HepG2 (cell line): ENCODE data around the gene ITGB3. TPM values are rescaled to one million over a fixed set of nuclear protein-coding genes. Genes with fewer than 3 reads are reported as not detected.

Experiments
- ATAC-seq: fragments of 200-7000 bp; cut with Tn5 transposase; 3 replicates; pipeline ENCODE4 v1.9.1; 2020; ENCODE audit warnings: mild to moderate bottlenecking, moderate library complexity
- BruUV-seq: library from RNA; stranded (reverse); fragments of 400-500 nt; replicated peaks from 2 replicates; lab custom pipeline; 2021; lab: Mats Ljungman, UMichigan
- CTCF ChIA-PET: fragments of 300-600 bp; formaldehyde crosslinking; extraction: SDS; loops from one replicate; lab custom pipeline; 2021; ENCODE audit warnings: low total read pairs, inconsistent platforms, low intra/inter-chr PET ratio; lab: Yijun Ruan, JAX
- POLR2A ChIA-PET: fragments of 350-600 bp; sonication (Branson Sonifier 250); formaldehyde crosslinking; loops from one replicate; lab custom pipeline; 2020; ENCODE audit warnings: antibody characterized with exemption, inconsistent platforms; lab: Yijun Ruan, JAX
- DNase-seq: peaks from one replicate; pipeline ENCODE4 v3.0.0-alpha.2; 2015; ENCODE audit warnings: low spot score
- FAIRE-seq: peaks from 3 replicates; lab custom pipeline; 2011; peaks lifted over from hg19 to GRCh38; lab: Jason Lieb, UNC
- H2AFZ ChIP-seq: one replicate; pipeline ENCODE4 v1.6.1; 2011; ENCODE audit warnings: low read length, inconsistent platforms
- H3K27ac ChIP-seq: fragments of 300-600 bp; 3 replicates; pipeline ENCODE4 v1.8.0; 2011; ENCODE audit warnings: mixed run types, mild to moderate bottlenecking, mixed read lengths, low read length, inconsistent platforms; ENCODE audit not compliant: insufficient read depth; ENCODE audit errors: extremely low read length
- H3K27me3 ChIP-seq, 2 experiments: fragments of 200-600 bp in 1 of 2; 2 replicates in 1 of 2; 3 replicates in 1 of 2; pipeline versions ENCODE4 v1.6.0 to v1.8.0; 2011; ENCODE audit warnings: low read length in 2 of 2, mild to moderate bottlenecking in 2 of 2, moderate library complexity in 2 of 2, inconsistent platforms in 1 of 2; ENCODE audit not compliant: insufficient read depth in 2 of 2, control insufficient read depth in 1 of 2
- H3K36me3 ChIP-seq, 2 experiments: fragments of 200-600 bp in 1 of 2; replicated peaks in 1 of 2; 2 replicates in 1 of 2; 3 replicates in 1 of 2; pipeline versions ENCODE4 v1.5.1 to v1.8.0; 2011; ENCODE audit warnings: low read length in 2 of 2, inconsistent platforms in 1 of 2; ENCODE audit not compliant: insufficient read depth in 2 of 2, control insufficient read depth in 1 of 2
- H3K4me1 ChIP-seq: 2 replicates; pipeline ENCODE4 v1.5.1; 2012; ENCODE audit warnings: low read length, inconsistent platforms; ENCODE audit not compliant: insufficient read depth
- H3K4me2 ChIP-seq: 2 replicates; pipeline ENCODE4 v1.6.0; 2011; ENCODE audit warnings: low read depth, low read length, inconsistent platforms
- H3K4me3 ChIP-seq, 3 experiments: fragments of 200-600 bp in 1 of 3; sonication (generic), shearing (Covaris generic) in 1 of 3; replicated peaks in 1 of 3; 2 replicates each; pipeline ENCODE4 v1.5.1; 2011 to 2016; ENCODE audit warnings: low read length in 3 of 3, inconsistent platforms in 2 of 3, low read depth in 2 of 3, mild to moderate bottlenecking in 2 of 3, control low read depth in 1 of 3, mixed read lengths in 1 of 3; ENCODE audit not compliant: insufficient read depth in 1 of 3
- H3K79me2 ChIP-seq: one replicate; pipeline ENCODE4 v1.6.1; 2011; ENCODE audit warnings: low read length, inconsistent platforms; ENCODE audit not compliant: insufficient read depth
- H3K9ac ChIP-seq: 2 replicates; pipeline ENCODE4 v1.6.0; 2011; ENCODE audit warnings: mild to moderate bottlenecking, low read depth, low read length, inconsistent platforms; ENCODE audit not compliant: insufficient read depth
- H3K9me3 ChIP-seq: 2 replicates; pipeline ENCODE4 v1.5.1; 2012; ENCODE audit warnings: mild to moderate bottlenecking, low read length
- H4K20me1 ChIP-seq: 2 replicates; pipeline ENCODE4 v1.6.0; 2011; ENCODE audit warnings: inconsistent platforms, mild to moderate bottlenecking, low read length, moderate library complexity; ENCODE audit not compliant: insufficient read depth
- GLMP ChIP-seq: sonication (generic); formaldehyde crosslinking; IDR thresholded peaks from 2 replicates; pipeline ENCODE4 v1.9.0; 2021; ENCODE audit warnings: missing genetic modification reagents, mild to moderate bottlenecking, borderline replicate concordance
- HOXD1 ChIP-seq: sonication (generic); formaldehyde crosslinking; IDR thresholded peaks from 2 replicates; pipeline ENCODE4 v1.5.0; 2020; ENCODE audit warnings: missing genetic modification reagents
- KAT7 ChIP-seq: IDR thresholded peaks from 2 replicates; pipeline ENCODE4 v1.6.1; 2018; ENCODE audit warnings: borderline replicate concordance, missing compliant biosample characterization
- ZFAT ChIP-seq: sonication (generic); formaldehyde crosslinking; conservative IDR thresholded peaks from 2 replicates; pipeline ENCODE4 v1.8.1; 2023; ENCODE audit warnings: missing genetic modification reagents, inconsistent platforms
- ZNF260 ChIP-seq: sonication (generic); formaldehyde crosslinking; IDR thresholded peaks from 2 replicates; pipeline ENCODE4 v1.4.0; 2020; ENCODE audit warnings: missing genetic modification reagents, low read depth, mild to moderate bottlenecking, borderline replicate concordance
- ZNF75D ChIP-seq: sonication (generic); formaldehyde crosslinking; IDR thresholded peaks from 2 replicates; pipeline ENCODE4 v1.8.1; 2023; ENCODE audit warnings: missing genetic modification reagents, mild to moderate bottlenecking, borderline replicate concordance
- ZNF781 ChIP-seq: sonication (generic); formaldehyde crosslinking; IDR thresholded peaks from 2 replicates; pipeline ENCODE4 v1.5.1; 2020; ENCODE audit warnings: borderline replicate concordance, mild to moderate bottlenecking, missing genetic modification reagents; ENCODE audit errors: not compliant biosample characterization
- WGBS: methylation state at CpG from one replicate; pipeline ENCODE4 v1.1.6; 2017; ENCODE audit warnings: low lambda C conversion rate; 5-methylcytosine and 5-hydroxymethylcytosine counted together
- in situ Hi-C: cut with HindIII; loops from 2 replicates; pipeline ENCODE4 v1.10.0; 2017; ENCODE audit warnings: low pct_unique_long_range_greater_than_20kb; ENCODE audit not compliant: extremely low pct_ligation_motif_present
- intact Hi-C: fragments of 100-400 bp; cut with micrococcal nuclease; formaldehyde crosslinking; loops from one replicate; pipeline ENCODE4 v1.10.0; 2022; ENCODE audit not compliant: unreplicated experiment
- polyA plus RNA-seq, 8 experiments: library from polyadenylated mRNA; depleted of rRNA in 3 of 8; stranded (reverse) in 7 of 8; unstranded in 1 of 8; fragments of >200 nt; fragmentation: Illumina TruSeq in 4 of 8; extraction: Trizol in 4 of 8; gene quantifications; 2 replicates each; pipeline versions ENCODE4 v1.2.1 to v1.2.3, GENCODE V29; 2011 to 2016; ENCODE audit warnings: low read depth in 4 of 8, missing spikeins in 1 of 8, mixed read lengths in 1 of 8; ENCODE audit not compliant: insufficient read depth in 1 of 8
- total RNA-seq, 5 experiments: library from RNA; depleted of rRNA; stranded (reverse); fragments of >200 nt; fragmentation: Illumina TruSeq; extraction: Trizol; gene quantifications; 2 replicates each; pipeline ENCODE4 v1.2.3, GENCODE V29; 2016; ENCODE audit warnings: low read depth in 1 of 5
- TF ChIP-seq, protein P1 (sequence below): sonication (generic); formaldehyde crosslinking; conservative IDR thresholded peaks from 2 replicates; pipeline ENCODE4 v1.4.0; 2020; ENCODE audit warnings: mild to moderate bottlenecking, missing genetic modification reagents, moderate library complexity
- TF ChIP-seq, protein P2 (sequence below): sonication (generic); formaldehyde crosslinking; IDR thresholded peaks from 2 replicates; pipeline ENCODE4 v1.8.0; 2022; ENCODE audit warnings: mild to moderate bottlenecking, missing genetic modification reagents, moderate library complexity
- TF ChIP-seq, protein P3 (sequence below): sonication (generic); formaldehyde crosslinking; IDR thresholded peaks from 2 replicates; pipeline ENCODE4 v1.5.0; 2020; ENCODE audit warnings: missing genetic modification reagents, mild to moderate bottlenecking, borderline replicate concordance
- TF ChIP-seq, protein P4 (sequence below): sonication (generic); formaldehyde crosslinking; IDR thresholded peaks from 2 replicates; pipeline ENCODE4 v1.4.0; 2020; ENCODE audit warnings: low read depth, missing genetic modification reagents

ITGB3 gene
- total and polyA plus RNA-seq, 2 of the 13 experiments (the other 11 are each of a cell fraction or from before 2014, with no cell fraction given) = 0.09 to 0.31 TPM

DNA sequence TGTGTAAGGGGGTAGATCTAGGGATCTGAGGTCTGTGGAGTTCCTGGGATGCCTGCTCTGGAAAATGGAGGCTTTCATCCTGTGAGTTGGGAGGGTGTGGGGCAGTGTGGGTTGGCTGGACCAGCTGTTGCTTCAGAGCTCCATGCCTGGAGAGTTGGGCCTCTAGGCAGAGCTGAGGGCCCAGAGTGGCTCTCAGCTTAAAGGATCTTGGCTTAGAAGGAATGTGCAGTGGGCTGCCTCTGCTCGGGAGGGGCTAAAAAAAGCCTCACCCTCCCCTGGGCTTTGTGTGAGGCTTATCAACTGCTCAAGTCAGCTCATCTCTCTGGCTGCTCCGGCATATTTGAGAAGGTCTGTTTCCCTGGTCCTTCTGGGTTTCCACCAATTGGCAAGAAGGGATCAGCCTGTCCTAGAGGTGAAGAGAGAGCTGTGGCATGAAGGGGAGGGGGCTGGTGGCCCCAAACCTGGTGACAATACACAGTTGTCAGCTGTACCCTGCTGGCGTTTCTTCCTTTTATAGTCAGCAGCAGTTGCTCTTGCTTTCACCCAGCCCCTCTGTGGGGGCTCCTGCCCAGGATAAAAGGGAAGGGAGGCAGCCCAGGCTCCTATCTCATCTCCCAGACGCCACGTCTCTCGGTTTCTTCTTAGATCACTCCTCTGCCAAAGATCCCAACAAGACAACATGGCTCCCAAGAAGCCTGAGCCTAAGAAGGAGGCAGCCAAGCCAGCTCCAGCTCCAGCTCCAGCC is 44.7 kb upstream of the ITGB3 start, which contains the start of gene MYL4:
Gene MYL4, plus strand, starts transcription at position 605 of the 745 bp plus-strand sequence. Its CDS starts 75 bp downstream, at position 680.
- POLR2A ChIA-PET = interaction anchor here (1.0 kb wide), 1 partner anchor 115 kb away, joined by 3 read pairs; the partner anchor contains the start of gene EFCAB13
- no peak for TF ChIP-seq KAT7 (CRISPR knock-in tag)
- TF ChIP-seq HOXD1 (CRISPR knock-in tag) = no peak
- no peak for TF ChIP-seq ZNF781 (CRISPR knock-in tag)
- TF ChIP-seq, protein P1, sequence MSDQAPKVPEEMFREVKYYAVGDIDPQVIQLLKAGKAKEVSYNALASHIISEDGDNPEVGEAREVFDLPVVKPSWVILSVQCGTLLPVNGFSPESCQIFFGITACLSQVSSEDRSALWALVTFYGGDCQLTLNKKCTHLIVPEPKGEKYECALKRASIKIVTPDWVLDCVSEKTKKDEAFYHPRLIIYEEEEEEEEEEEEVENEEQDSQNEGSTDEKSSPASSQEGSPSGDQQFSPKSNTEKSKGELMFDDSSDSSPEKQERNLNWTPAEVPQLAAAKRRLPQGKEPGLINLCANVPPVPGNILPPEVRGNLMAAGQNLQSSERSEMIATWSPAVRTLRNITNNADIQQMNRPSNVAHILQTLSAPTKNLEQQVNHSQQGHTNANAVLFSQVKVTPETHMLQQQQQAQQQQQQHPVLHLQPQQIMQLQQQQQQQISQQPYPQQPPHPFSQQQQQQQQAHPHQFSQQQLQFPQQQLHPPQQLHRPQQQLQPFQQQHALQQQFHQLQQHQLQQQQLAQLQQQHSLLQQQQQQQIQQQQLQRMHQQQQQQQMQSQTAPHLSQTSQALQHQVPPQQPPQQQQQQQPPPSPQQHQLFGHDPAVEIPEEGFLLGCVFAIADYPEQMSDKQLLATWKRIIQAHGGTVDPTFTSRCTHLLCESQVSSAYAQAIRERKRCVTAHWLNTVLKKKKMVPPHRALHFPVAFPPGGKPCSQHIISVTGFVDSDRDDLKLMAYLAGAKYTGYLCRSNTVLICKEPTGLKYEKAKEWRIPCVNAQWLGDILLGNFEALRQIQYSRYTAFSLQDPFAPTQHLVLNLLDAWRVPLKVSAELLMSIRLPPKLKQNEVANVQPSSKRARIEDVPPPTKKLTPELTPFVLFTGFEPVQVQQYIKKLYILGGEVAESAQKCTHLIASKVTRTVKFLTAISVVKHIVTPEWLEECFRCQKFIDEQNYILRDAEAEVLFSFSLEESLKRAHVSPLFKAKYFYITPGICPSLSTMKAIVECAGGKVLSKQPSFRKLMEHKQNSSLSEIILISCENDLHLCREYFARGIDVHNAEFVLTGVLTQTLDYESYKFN (CRISPR knock-in tag) = no peak
- TF ChIP-seq, protein P2, sequence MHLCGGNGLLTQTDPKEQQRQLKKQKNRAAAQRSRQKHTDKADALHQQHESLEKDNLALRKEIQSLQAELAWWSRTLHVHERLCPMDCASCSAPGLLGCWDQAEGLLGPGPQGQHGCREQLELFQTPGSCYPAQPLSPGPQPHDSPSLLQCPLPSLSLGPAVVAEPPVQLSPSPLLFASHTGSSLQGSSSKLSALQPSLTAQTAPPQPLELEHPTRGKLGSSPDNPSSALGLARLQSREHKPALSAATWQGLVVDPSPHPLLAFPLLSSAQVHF = no peak
- no peak for TF ChIP-seq ZFAT (CRISPR knock-in tag)
- TF ChIP-seq, protein P3, sequence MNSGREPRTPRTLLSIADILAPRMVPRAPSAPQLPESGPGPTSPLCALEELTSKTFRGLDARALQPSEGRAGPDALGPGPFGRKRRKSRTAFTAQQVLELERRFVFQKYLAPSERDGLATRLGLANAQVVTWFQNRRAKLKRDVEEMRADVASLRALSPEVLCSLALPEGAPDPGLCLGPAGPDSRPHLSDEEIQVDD (CRISPR knock-in tag) = no peak
- TF ChIP-seq, protein P4, sequence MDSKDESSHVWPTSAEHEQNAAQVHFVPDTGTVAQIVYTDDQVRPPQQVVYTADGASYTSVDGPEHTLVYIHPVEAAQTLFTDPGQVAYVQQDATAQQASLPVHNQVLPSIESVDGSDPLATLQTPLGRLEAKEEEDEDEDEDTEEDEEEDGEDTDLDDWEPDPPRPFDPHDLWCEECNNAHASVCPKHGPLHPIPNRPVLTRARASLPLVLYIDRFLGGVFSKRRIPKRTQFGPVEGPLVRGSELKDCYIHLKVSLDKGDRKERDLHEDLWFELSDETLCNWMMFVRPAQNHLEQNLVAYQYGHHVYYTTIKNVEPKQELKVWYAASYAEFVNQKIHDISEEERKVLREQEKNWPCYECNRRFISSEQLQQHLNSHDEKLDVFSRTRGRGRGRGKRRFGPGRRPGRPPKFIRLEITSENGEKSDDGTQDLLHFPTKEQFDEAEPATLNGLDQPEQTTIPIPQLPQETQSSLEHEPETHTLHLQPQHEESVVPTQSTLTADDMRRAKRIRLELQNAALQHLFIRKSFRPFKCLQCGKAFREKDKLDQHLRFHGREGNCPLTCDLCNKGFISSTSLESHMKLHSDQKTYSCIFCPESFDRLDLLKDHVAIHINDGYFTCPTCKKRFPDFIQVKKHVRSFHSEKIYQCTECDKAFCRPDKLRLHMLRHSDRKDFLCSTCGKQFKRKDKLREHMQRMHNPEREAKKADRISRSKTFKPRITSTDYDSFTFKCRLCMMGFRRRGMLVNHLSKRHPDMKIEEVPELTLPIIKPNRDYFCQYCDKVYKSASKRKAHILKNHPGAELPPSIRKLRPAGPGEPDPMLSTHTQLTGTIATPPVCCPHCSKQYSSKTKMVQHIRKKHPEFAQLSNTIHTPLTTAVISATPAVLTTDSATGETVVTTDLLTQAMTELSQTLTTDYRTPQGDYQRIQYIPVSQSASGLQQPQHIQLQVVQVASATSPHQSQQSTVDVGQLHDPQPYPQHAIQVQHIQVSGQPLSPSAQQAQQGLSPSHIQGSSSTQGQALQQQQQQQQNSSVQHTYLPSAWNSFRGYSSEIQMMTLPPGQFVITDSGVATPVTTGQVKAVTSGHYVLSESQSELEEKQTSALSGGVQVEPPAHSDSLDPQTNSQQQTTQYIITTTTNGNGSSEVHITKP (CRISPR knock-in tag) = no peak
- no peak for TF ChIP-seq ZNF75D (CRISPR knock-in tag)
- no peak for TF ChIP-seq ZNF260 (CRISPR knock-in tag)
- TF ChIP-seq GLMP = no peak

More for the DNA sequence above, 44.7 kb upstream of the ITGB3 start, which contains the start of gene MYL4:
- H2AFZ ChIP-seq = no peak within 1 kb of the TSS
- in situ Hi-C loops (no loop called here), intact Hi-C loops (no loop called here)
- no peak within 1 kb of the TSS for H3K9ac ChIP-seq
- H3K27me3 ChIP-seq = peaks cover 3 to 40% of the 10 kb centered on the region in 2 experiments; a peak in 4 of 5 replicates
- ATAC-seq (no peak), DNase-seq (no peak), FAIRE-seq (no peak)
- H3K4me2 ChIP-seq = no peak within 1 kb of the TSS
- CTCF ChIA-PET = no interaction called here
- no peak within 1 kb of the TSS for H3K27ac ChIP-seq
- no peak within 1 kb of the TSS for H3K4me3 ChIP-seq
- WGBS = 39% methylated on average over 6 of the region's 6 CpGs
- no peaks in the 10 kb centered on the region for H3K79me2 ChIP-seq
- H4K20me1 ChIP-seq = no peaks in the 10 kb centered on the region
- no peaks in the 10 kb centered on the region for H3K36me3 ChIP-seq
- H3K4me1 ChIP-seq = peaks cover 14% of the 10 kb centered on the region; the same call in 1 of the 2 replicates
- BruUV-seq = no TSS peak
- H3K9me3 ChIP-seq = no peaks in the 10 kb centered on the region
